ENCODE results near the gene C4B. TPM values are rescaled to one million over a fixed set of nuclear protein-coding genes. Genes with fewer than 3 reads are reported as not detected.

The C4B gene
- total and polyA plus RNA-seq, 9 of the 15 experiments (the other 6 are each of a cell fraction or from before 2014, with no cell fraction given), result 0.32 to 8.8 (median 5.4) TPM

DNA sequence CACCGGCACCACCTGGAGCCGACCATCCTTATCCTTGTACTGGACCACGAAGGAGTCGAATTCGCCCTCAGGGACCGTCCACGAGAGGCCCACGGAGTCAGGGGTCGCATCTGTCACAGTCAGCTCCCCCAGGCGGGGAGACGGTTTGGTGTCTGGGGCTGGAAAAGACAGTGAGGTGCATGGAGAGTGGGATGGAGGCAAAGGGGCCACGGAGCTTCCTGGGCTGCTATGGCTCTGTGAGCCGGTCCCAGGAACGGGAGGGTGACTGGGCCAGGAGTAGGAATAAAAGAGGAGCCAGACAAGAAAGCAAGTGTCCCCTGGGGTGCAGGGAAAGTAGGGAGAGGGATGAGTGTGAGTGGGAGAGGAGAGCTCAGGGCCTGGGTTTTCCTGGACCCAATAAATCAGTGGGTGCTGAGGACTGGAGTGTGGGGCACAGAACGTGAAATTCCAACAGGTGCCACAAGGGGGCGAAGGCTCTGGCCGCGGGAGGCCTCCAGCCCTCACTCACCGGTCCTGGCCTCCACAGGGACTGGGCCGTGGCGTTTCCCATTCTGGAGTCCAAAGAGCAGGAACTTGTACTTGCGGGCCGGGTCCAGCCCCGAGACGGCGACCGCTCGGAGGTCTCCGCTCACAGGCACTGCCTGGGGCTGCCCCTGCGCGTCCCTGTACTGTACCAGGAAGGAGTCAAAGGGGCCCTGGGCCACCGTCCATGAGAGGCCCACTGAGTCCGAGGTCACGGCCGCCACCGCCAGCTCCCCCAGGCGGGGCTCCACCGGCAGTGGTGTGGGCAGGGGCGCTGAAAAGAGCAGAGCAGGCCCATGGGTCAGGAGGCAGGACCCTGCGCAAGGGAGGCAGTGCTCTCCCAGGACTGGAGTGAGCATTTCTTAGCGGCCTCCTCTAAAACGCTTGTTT, 33.5 kb downstream of the C4B start (continued):
- TF ChIP-seq E2F1 (CRISPR knock-in tag; IDR thresholded peaks at IDR 0.05), result peak; percentile 73
- TF ChIP-seq, protein P1, sequence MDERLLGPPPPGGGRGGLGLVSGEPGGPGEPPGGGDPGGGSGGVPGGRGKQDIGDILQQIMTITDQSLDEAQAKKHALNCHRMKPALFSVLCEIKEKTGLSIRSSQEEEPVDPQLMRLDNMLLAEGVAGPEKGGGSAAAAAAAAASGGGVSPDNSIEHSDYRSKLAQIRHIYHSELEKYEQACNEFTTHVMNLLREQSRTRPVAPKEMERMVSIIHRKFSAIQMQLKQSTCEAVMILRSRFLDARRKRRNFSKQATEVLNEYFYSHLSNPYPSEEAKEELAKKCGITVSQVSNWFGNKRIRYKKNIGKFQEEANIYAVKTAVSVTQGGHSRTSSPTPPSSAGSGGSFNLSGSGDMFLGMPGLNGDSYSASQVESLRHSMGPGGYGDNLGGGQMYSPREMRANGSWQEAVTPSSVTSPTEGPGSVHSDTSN (CRISPR knock-in tag; IDR thresholded peaks at IDR 0.05; ENCODE audit: low read depth), result no peak
- TF ChIP-seq, protein P1 (tag; conservative IDR thresholded peaks at IDR 0.05; ENCODE audit: low read depth), result peak; percentile 58; the same call in 1 of the 2 replicates
- no peak for TF ChIP-seq TAF7 (tag; IDR thresholded peaks at IDR 0.05)
- TF ChIP-seq ZNF239 (CRISPR knock-in tag; IDR thresholded peaks at IDR 0.05), result no peak
- TF ChIP-seq ZNF699 (CRISPR knock-in tag; IDR thresholded peaks at IDR 0.05; ENCODE audit: insufficient replicate concordance), result no peak
- peak; percentile 3 for TF ChIP-seq ZNF146 (CRISPR knock-in tag; IDR thresholded peaks at IDR 0.05; ENCODE audit: unreplicated experiment)
- TF ChIP-seq TEAD1 (CRISPR knock-in tag; IDR thresholded peaks at IDR 0.05), result peak; percentile 10 to 88; a peak in 3 of 4 replicates
- peak; percentile 23; the same call in 1 of the 2 replicates for TF ChIP-seq JUND (IDR thresholded peaks at IDR 0.05; ENCODE audit: borderline replicate concordance, low read depth, low read length)
- TF ChIP-seq JUND (tag; IDR thresholded peaks at IDR 0.05; ENCODE audit: borderline replicate concordance, low read depth, low read length), result peak; percentile 49; the same call in 1 of the 3 replicates
- TF ChIP-seq HNRNPLL (IDR thresholded peaks at IDR 0.05; ENCODE audit: low read depth, low read length, poor library complexity, severe bottlenecking), result peak; percentile 34
- 0 out of 2 replicates have a peak, but pooled peaks have one; percentile 32 for TF ChIP-seq HBP1 (CRISPR knock-in tag; IDR thresholded peaks at IDR 0.05)
- peak; percentile 63 for TF ChIP-seq CXXC5 (CRISPR knock-in tag; IDR thresholded peaks at IDR 0.05)
- peak; percentile 75; the same call in 1 of the 2 replicates for TF ChIP-seq GABPB1 (CRISPR knock-in tag; IDR thresholded peaks at IDR 0.05)
- TF ChIP-seq ASH1L (IDR thresholded peaks at IDR 0.05; ENCODE audit: borderline replicate concordance, low read depth, partially characterized antibody), result no peak
- no peak for TF ChIP-seq CEBPB (tag; IDR thresholded peaks at IDR 0.05)
- no peak for TF ChIP-seq ZFPM2 (CRISPR knock-in tag; IDR thresholded peaks at IDR 0.05)
- no peak for TF ChIP-seq MCM7 (IDR thresholded peaks at IDR 0.05)
- TF ChIP-seq RBM39 (optimal IDR thresholded peaks at IDR 0.05; ENCODE audit: low read depth, low read length), result peak; percentile 55
- TF ChIP-seq ZFP30 (CRISPR knock-in tag; IDR thresholded peaks at IDR 0.05; ENCODE audit: borderline replicate concordance), result no peak
- TF ChIP-seq RAD21 (CRISPR knock-in tag; conservative IDR thresholded peaks at IDR 0.05 in 1 of 2, IDR thresholded peaks at IDR 0.05 in 1 of 2), result peak; percentile 53 to 77
- peak; percentile 49; the same call in 1 of the 2 replicates for TF ChIP-seq SMAD4 (CRISPR knock-in tag; conservative IDR thresholded peaks at IDR 0.05)

Data from K562 (cell line).